ENCODE results near the gene CD247.

CD247 gene

DNA sequence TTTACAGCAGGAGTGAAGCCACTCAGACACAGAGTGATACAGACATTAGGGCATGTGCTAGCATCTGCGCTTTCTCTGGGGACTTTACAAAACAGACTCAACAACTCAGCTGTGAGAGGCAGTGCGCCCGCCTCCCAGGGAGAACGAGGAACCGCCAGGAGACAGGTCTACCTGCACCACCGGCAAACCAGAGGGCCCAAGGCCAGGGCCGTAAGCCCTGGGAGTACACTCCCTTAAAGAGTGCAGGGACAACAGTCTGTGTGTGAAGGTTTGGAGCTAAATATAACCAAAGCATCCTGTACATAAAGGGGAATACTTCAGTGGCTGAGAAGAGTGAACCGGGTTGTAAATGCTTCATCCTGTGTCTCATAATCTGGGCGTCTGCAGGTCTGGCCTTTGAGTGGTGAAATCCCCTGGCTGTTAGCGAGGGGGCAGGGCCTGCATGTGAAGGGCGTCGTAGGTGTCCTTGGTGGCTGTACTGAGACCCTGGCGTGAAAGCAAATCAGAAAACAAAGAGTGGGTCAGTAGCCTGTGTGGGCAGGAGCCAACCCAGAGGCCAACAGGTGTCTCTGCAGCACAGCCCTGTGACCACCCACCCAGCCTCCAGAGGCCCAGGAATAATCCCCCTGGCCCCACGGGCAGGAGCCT is 86.9 kb downstream of the CD247 start:
- Histone ChIP-seq H3K9me3 (ENCODE audit: control insufficient read depth in 2 of 2, low read length in 2 of 2) (no peaks in the 10 kb centered on the region), H3K4me3 (ENCODE audit: low read length in 2 of 2) (no peak overlapping the region), H3K9ac (ENCODE audit: low read depth in 1 of 2, low read length in 2 of 2) (no peak overlapping the region), H3K4me1 (ENCODE audit: control insufficient read depth in 2 of 2, insufficient read depth in 2 of 2, low read length in 2 of 2) (no peaks in the 10 kb centered on the region), H3K27me3 (ENCODE audit: control insufficient read depth in 2 of 2, insufficient read depth in 2 of 2, low read length in 2 of 2) (no peaks in the 10 kb centered on the region), H3K36me3 (ENCODE audit: control insufficient read depth in 2 of 2, insufficient read depth in 2 of 2, low read length in 2 of 2) (no peaks in the 10 kb centered on the region), H3K27ac (ENCODE audit: low read depth in 2 of 2, low read length in 2 of 2) (no peak overlapping the region)

DNA sequence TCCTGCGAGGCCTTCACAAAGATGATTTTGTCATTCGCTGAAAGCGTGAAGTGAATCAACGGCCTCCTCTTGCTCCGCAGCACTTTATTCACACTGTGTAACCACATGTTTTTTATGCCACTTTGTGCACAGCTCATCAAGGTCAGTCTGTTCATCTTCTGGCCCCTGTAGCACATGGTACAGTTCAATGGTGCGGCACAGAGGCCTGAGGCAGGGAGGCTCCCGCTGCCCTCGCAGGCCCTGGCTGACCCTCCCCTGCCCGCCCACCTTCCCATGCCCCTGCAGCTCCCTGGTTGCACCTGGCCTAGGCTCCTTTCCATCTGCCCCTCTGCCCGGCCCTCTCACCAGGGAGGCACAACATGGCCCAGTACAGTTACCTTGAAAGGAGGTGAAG is 87.5 kb downstream of the CD247 start:
- Histone ChIP-seq H3K9me3 (ENCODE audit: control insufficient read depth in 2 of 2, low read length in 2 of 2) (no peaks in the 10 kb centered on the region), H3K9ac (ENCODE audit: low read depth in 1 of 2, low read length in 2 of 2) (no peak overlapping the region), H3K27me3 (ENCODE audit: control insufficient read depth in 2 of 2, insufficient read depth in 2 of 2, low read length in 2 of 2) (no peaks in the 10 kb centered on the region), H3K4me1 (ENCODE audit: control insufficient read depth in 2 of 2, insufficient read depth in 2 of 2, low read length in 2 of 2) (no peaks in the 10 kb centered on the region), H3K36me3 (ENCODE audit: control insufficient read depth in 2 of 2, insufficient read depth in 2 of 2, low read length in 2 of 2) (no peaks in the 10 kb centered on the region), H3K27ac (ENCODE audit: low read depth in 2 of 2, low read length in 2 of 2) (no peak overlapping the region), H3K4me3 (ENCODE audit: low read length in 2 of 2) (no peak overlapping the region)

DNA sequence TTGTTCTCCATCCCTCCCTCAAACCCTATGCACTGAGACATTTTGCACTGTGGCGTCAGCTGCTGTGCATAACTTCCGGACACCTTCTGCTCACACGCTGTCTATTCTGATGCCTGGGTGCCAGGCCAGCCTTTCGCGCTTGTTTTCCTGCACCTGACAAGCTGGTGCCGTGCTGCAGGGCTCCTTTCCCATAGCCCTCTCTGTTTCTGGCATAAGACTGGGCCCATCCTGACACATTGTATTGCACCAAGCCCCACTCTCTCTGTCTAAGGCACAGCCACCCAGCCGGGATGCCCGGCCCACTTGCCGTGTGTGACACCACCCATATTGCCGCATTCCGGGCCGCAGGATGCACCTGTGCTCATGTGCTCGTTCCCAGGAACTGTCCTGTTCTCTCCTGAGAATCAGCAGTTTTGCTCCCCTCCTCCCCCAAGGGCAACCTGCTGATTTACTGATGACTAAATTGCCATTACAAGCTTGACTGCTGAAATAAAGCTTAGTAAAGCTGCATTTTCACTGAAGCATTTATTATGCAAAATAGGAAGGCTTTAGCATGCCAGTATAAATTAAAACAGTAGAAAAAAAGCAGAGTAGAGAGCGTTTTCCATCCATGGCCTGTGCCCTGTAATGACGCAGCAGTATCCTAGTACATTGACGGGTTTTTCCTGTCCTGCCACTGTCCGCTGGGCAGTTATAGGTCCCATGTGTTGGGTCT is 88.0 kb downstream of the CD247 start:
- Histone ChIP-seq H3K9ac (ENCODE audit: low read depth in 1 of 2, low read length in 2 of 2) (no peak overlapping the region), H3K9me3 (ENCODE audit: control insufficient read depth in 2 of 2, low read length in 2 of 2) (no peaks in the 10 kb centered on the region), H3K36me3 (ENCODE audit: control insufficient read depth in 2 of 2, insufficient read depth in 2 of 2, low read length in 2 of 2) (no peaks in the 10 kb centered on the region), H3K27ac (ENCODE audit: low read depth in 2 of 2, low read length in 2 of 2) (no peak overlapping the region), H3K27me3 (ENCODE audit: control insufficient read depth in 2 of 2, insufficient read depth in 2 of 2, low read length in 2 of 2) (no peaks in the 10 kb centered on the region), H3K4me3 (ENCODE audit: low read length in 2 of 2) (no peak overlapping the region), H3K4me1 (ENCODE audit: control insufficient read depth in 2 of 2, insufficient read depth in 2 of 2, low read length in 2 of 2) (no peaks in the 10 kb centered on the region)

DNA sequence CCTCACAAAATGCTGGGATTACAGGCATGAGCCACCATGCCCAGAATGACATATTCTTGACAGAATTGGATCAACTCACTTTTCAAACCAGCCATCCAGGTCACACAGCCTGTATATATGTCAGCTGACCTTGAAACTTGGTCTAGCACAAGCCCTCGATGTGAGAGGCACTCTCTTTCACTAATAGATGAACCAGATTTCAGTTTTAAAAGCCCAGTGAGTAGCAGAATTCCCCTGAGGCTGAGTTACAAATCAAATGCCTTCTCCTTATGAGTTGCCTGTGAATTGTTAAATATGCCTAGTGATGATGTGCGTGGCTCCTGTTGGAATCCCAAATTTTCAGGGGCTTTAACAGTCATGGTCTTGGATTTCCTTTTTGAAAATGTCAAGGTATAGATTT is 88.7 kb downstream of the CD247 start:
- Histone ChIP-seq H3K4me3 (ENCODE audit: low read length in 2 of 2) (no peak overlapping the region), H3K9ac (ENCODE audit: low read depth in 1 of 2, low read length in 2 of 2) (no peak overlapping the region), H3K36me3 (ENCODE audit: control insufficient read depth in 2 of 2, insufficient read depth in 2 of 2, low read length in 2 of 2) (no peaks in the 10 kb centered on the region), H3K4me1 (ENCODE audit: control insufficient read depth in 2 of 2, insufficient read depth in 2 of 2, low read length in 2 of 2) (no peaks in the 10 kb centered on the region), H3K27me3 (ENCODE audit: control insufficient read depth in 2 of 2, insufficient read depth in 2 of 2, low read length in 2 of 2) (no peaks in the 10 kb centered on the region), H3K9me3 (ENCODE audit: control insufficient read depth in 2 of 2, low read length in 2 of 2) (no peaks in the 10 kb centered on the region), H3K27ac (ENCODE audit: low read depth in 2 of 2, low read length in 2 of 2) (no peak overlapping the region)

DNA sequence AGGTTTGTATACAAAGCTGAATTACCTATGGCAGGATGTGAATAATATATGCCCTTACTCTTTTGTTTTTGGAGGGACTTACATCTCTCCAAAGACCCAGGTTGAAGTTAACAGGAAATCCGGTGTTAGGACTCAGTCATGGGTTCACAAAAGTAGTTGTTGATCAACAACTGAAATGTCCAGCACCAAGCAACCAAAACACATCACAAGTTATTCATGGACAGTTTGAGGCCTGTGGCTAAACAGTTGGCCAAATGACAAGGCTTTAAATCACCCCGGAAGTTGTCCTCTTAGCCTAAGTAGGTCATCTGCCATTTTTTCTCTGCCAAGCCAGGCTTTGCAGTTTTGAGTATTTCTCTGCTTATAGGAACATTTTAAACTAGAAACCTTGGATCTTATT is 89.9 kb downstream of the CD247 start:
- no peak overlapping the region for H3K9ac ChIP-seq (ENCODE audit: low read depth in 1 of 2, low read length in 2 of 2)
- no peak overlapping the region for H3K4me3 ChIP-seq (ENCODE audit: low read length in 2 of 2)
- H3K27ac ChIP-seq (ENCODE audit: low read depth in 2 of 2, low read length in 2 of 2), result no peak overlapping the region
- no peaks in the 10 kb centered on the region for H3K27me3 ChIP-seq (ENCODE audit: control insufficient read depth in 2 of 2, insufficient read depth in 2 of 2, low read length in 2 of 2)
- H3K36me3 ChIP-seq (ENCODE audit: control insufficient read depth in 2 of 2, insufficient read depth in 2 of 2, low read length in 2 of 2), result no peaks in the 10 kb centered on the region
- no peaks in the 10 kb centered on the region for H3K9me3 ChIP-seq (ENCODE audit: control insufficient read depth in 2 of 2, low read length in 2 of 2)
- no peaks in the 10 kb centered on the region for H3K4me1 ChIP-seq (ENCODE audit: control insufficient read depth in 2 of 2, insufficient read depth in 2 of 2, low read length in 2 of 2)

DNA sequence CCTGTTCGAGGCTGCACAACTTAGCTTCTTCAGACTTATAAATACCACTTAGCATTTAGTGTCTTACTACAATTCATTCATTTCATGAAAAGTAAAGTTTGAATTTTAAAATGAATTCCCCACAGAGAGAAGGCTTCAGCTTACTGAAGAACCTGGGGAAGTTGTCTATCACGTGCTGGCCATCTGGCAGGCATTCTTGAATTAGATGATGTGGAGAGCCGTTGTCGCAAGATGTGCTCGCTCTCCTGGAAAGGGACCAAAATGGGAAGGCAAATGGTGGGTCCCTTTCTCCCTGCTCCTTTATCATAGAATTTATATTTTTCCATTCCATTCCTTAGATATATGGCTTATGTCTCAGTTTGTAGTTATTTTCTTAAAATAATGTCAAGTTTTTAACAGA is 90.5 kb downstream of the CD247 start:
- Histone ChIP-seq H3K4me1 (ENCODE audit: control insufficient read depth in 2 of 2, insufficient read depth in 2 of 2, low read length in 2 of 2) (no peaks in the 10 kb centered on the region), H3K36me3 (ENCODE audit: control insufficient read depth in 2 of 2, insufficient read depth in 2 of 2, low read length in 2 of 2) (no peaks in the 10 kb centered on the region), H3K27ac (ENCODE audit: low read depth in 2 of 2, low read length in 2 of 2) (no peak overlapping the region), H3K9me3 (ENCODE audit: control insufficient read depth in 2 of 2, low read length in 2 of 2) (no peaks in the 10 kb centered on the region), H3K9ac (ENCODE audit: low read depth in 1 of 2, low read length in 2 of 2) (no peak overlapping the region), H3K27me3 (ENCODE audit: control insufficient read depth in 2 of 2, insufficient read depth in 2 of 2, low read length in 2 of 2) (no peaks in the 10 kb centered on the region), H3K4me3 (ENCODE audit: low read length in 2 of 2) (no peak overlapping the region)

DNA sequence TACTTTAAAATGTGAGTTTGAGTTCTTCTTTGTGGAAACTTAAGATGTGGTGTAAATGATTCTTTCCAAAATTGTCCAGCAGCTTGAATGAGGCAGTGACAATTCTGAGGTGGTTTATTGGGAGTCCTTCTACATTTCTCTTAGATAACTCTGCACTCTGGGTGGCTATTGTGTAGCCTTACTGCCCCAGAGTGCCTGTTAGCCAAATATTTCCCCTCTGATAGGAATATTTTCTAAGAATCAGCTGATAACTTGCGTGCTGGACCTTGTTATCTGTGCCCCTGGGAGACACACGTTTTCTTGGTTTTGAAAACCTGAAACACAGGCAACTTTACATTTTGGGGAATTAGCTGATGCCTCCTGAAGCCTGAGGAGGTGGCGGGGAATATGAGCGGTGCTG is 91.6 kb downstream of the CD247 start:
- Histone ChIP-seq H3K9me3 (ENCODE audit: control insufficient read depth in 2 of 2, low read length in 2 of 2) (no peaks in the 10 kb centered on the region), H3K27me3 (ENCODE audit: control insufficient read depth in 2 of 2, insufficient read depth in 2 of 2, low read length in 2 of 2) (no peaks in the 10 kb centered on the region), H3K9ac (ENCODE audit: low read depth in 1 of 2, low read length in 2 of 2) (no peak overlapping the region), H3K27ac (ENCODE audit: low read depth in 2 of 2, low read length in 2 of 2) (no peak overlapping the region), H3K4me3 (ENCODE audit: low read length in 2 of 2) (no peak overlapping the region), H3K36me3 (ENCODE audit: control insufficient read depth in 2 of 2, insufficient read depth in 2 of 2, low read length in 2 of 2) (no peaks in the 10 kb centered on the region), H3K4me1 (ENCODE audit: control insufficient read depth in 2 of 2, insufficient read depth in 2 of 2, low read length in 2 of 2) (no peaks in the 10 kb centered on the region)

DNA sequence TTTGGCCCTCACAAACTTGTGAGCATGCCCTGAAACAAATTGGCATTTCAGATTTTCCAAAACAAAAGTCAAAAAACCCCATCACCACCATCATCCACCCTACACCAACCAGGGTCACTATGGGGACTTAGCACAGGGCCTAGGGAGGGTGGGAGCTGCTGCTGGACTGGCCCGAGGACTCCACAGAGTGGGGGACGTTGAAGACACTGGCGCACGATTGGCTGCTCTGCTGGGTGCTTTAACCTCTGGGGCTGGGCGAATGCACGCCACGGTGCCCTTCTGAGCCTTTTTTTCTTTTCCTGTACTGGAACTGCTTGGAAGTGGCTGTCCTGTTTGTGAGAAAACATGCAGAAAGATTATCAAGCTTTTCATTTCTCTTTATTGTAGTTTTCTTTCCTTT is 92.8 kb downstream of the CD247 start:
- Histone ChIP-seq H3K27ac (ENCODE audit: low read depth in 2 of 2, low read length in 2 of 2) (no peak overlapping the region), H3K36me3 (ENCODE audit: control insufficient read depth in 2 of 2, insufficient read depth in 2 of 2, low read length in 2 of 2) (no peaks in the 10 kb centered on the region), H3K9ac (ENCODE audit: low read depth in 1 of 2, low read length in 2 of 2) (no peak overlapping the region), H3K4me1 (ENCODE audit: control insufficient read depth in 2 of 2, insufficient read depth in 2 of 2, low read length in 2 of 2) (no peaks in the 10 kb centered on the region), H3K9me3 (ENCODE audit: control insufficient read depth in 2 of 2, low read length in 2 of 2) (no peaks in the 10 kb centered on the region), H3K4me3 (ENCODE audit: low read length in 2 of 2) (no peak overlapping the region), H3K27me3 (ENCODE audit: control insufficient read depth in 2 of 2, insufficient read depth in 2 of 2, low read length in 2 of 2) (no peaks in the 10 kb centered on the region)

DNA sequence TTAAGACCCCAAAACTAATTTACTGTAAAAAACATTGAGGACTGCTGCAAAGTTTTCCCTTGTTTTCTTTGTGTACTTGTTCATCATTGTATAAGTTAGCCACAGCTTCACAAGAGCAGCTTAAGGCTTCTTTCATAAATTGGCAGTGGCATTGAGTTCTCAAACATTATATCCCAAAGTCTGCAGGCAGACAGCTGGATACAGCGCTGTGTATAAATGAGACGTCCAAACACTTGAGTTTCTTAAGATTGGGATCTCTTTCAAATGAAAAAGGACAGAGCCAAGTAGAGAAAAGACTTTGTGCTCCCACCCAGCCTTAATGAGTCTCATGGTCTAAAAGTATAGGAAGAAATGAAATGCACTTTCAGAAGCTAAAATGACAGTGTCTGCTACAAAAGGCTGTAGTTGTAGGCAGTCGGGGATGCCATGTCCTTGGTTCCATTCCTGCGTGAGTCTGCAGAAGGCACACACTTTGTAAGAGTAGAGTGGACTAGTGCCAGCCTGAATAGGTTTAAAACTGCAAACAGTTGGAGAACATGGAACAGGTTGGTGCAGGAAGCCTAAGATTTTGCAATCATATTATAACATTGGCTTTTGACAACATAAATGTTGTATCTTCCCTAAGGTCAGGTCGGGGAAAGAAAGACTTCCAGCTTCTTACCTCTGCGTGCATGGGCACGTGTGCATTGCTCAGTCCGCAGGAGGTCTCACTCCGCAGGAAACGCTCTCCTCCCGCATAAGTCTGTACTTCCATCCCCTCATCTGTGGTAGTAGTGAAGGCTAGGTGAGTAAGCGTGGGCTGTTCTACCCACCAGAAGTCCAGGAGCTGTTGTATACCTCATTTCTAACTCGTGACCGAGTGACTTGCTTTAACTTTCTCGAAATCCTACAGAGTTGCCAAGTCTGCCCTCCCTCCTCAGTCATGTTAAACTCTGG is 94.4 kb downstream of the CD247 start:
- Histone ChIP-seq H3K9me3 (ENCODE audit: control insufficient read depth in 2 of 2, low read length in 2 of 2) (no peaks in the 10 kb centered on the region), H3K4me3 (ENCODE audit: low read length in 2 of 2) (no peak overlapping the region), H3K4me1 (ENCODE audit: control insufficient read depth in 2 of 2, insufficient read depth in 2 of 2, low read length in 2 of 2) (no peaks in the 10 kb centered on the region), H3K9ac (ENCODE audit: low read depth in 1 of 2, low read length in 2 of 2) (no peak overlapping the region), H3K36me3 (ENCODE audit: control insufficient read depth in 2 of 2, insufficient read depth in 2 of 2, low read length in 2 of 2) (no peaks in the 10 kb centered on the region), H3K27ac (ENCODE audit: low read depth in 2 of 2, low read length in 2 of 2) (no peak overlapping the region), H3K27me3 (ENCODE audit: control insufficient read depth in 2 of 2, insufficient read depth in 2 of 2, low read length in 2 of 2) (no peaks in the 10 kb centered on the region)

DNA sequence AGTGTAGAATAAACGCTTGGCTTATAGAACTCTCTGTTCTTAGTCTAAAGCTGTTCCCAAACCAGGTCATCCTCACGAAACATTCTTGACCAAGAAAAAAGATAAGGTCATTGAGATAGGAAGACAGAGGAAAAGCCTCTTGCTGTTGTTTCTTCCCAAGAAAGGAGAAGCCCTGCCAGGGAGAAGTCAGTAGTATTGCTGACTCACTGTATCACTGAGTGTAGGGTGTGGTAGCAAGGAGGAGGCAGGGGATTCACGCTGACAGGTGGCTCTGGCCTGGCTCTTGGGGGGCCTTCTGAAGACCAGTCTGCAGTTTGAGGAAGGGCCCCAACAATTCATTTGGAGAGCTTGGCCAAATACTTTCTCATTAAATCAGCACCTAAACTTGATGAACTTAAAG is 97.8 kb downstream of the CD247 start:
- Histone ChIP-seq H3K27ac (ENCODE audit: low read depth in 2 of 2, low read length in 2 of 2) (no peak overlapping the region), H3K27me3 (ENCODE audit: control insufficient read depth in 2 of 2, insufficient read depth in 2 of 2, low read length in 2 of 2) (no peaks in the 10 kb centered on the region), H3K4me1 (ENCODE audit: control insufficient read depth in 2 of 2, insufficient read depth in 2 of 2, low read length in 2 of 2) (peaks cover 0 to 2% of the 10 kb centered on the region in 2 donors), H3K9me3 (ENCODE audit: control insufficient read depth in 2 of 2, low read length in 2 of 2) (no peaks in the 10 kb centered on the region), H3K9ac (ENCODE audit: low read depth in 1 of 2, low read length in 2 of 2) (no peak overlapping the region), H3K4me3 (ENCODE audit: low read length in 2 of 2) (no peak overlapping the region), H3K36me3 (ENCODE audit: control insufficient read depth in 2 of 2, insufficient read depth in 2 of 2, low read length in 2 of 2) (peaks cover 6% of the 10 kb centered on the region in 2 donors)
